ENCODE data around the gene PREX1. TPM values are rescaled to one million over a fixed set of nuclear protein-coding genes. Genes with fewer than 3 reads are reported as not detected.

Gene PREX1
- total and polyA plus RNA-seq, 4 donors, result 29.5 to 121 (median 69.3) TPM

GRCh38 chr20:48601798-48602197 lies 226.0 kb downstream of the PREX1 start:
- Histone ChIP-seq H3K27ac (ENCODE audit: low read depth in 1 of 2, low read length in 1 of 2) (no peak overlapping the region), H3K9me3 (ENCODE audit: control insufficient read depth in 4 of 4, insufficient read depth in 3 of 4, low read length in 3 of 4) (peaks cover 0 to 3% (median 0%) of the 10 kb centered on the region in 4 donors), H3K27me3 (ENCODE audit: control insufficient read depth in 3 of 3, insufficient read depth in 3 of 3, low read length in 2 of 3) (no peaks in the 10 kb centered on the region), H3K4me1 (ENCODE audit: control insufficient read depth in 5 of 5, insufficient read depth in 5 of 5, low read length in 5 of 5) (no peaks in the 10 kb centered on the region), H3K9ac (ENCODE audit: insufficient read depth in 1 of 2, low read length in 2 of 2) (no peak overlapping the region), H3K4me3 (no peak overlapping the region), H3K36me3 (ENCODE audit: control insufficient read depth in 4 of 4, insufficient read depth in 4 of 4, low read length in 4 of 4) (no peaks in the 10 kb centered on the region)
- no peak for DNase-seq
- no peak for TF ChIP-seq CTCF (IDR thresholded peaks at IDR 0.05; ENCODE audit: control extremely low read depth, extremely low read depth)
- no peak for ATAC-seq (ENCODE audit: insufficient read depth, low FRiP score)
- WGBS, 2 donors, result 77 to 91% methylated on average over 5 of the region's 5 CpGs

- H3K9me3 ChIP-seq (ENCODE audit: control insufficient read depth in 4 of 4, insufficient read depth in 3 of 4, low read length in 3 of 4), result peaks cover 0 to 3% (median under 1%) of the 10 kb centered on the region in 4 donors
- ATAC-seq (ENCODE audit: insufficient read depth, low FRiP score) (no peak), DNase-seq (no peak)
- no peak overlapping the region for H3K4me3 ChIP-seq
- no peaks in the 10 kb centered on the region for H3K36me3 ChIP-seq (ENCODE audit: control insufficient read depth in 4 of 4, insufficient read depth in 4 of 4, low read length in 4 of 4)
- 87 to 93% methylated on average over 10 of the region's 10 CpGs for WGBS, 2 donors
- TF ChIP-seq CTCF (IDR thresholded peaks at IDR 0.05; ENCODE audit: control extremely low read depth, extremely low read depth), result no peak
- H3K27ac ChIP-seq (ENCODE audit: low read depth in 1 of 2, low read length in 1 of 2), result no peak overlapping the region
- no peak overlapping the region for H3K9ac ChIP-seq (ENCODE audit: insufficient read depth in 1 of 2, low read length in 2 of 2)
- H3K4me1 ChIP-seq (ENCODE audit: control insufficient read depth in 5 of 5, insufficient read depth in 5 of 5, low read length in 5 of 5), result no peaks in the 10 kb centered on the region
- no peaks in the 10 kb centered on the region for H3K27me3 ChIP-seq (ENCODE audit: control insufficient read depth in 3 of 3, insufficient read depth in 3 of 3, low read length in 2 of 3)
Observed at GRCh38 chr20:48600470-48600945, 227.3 kb downstream of the PREX1 start.

- no peaks in the 10 kb centered on the region for H3K36me3 ChIP-seq (ENCODE audit: control insufficient read depth in 4 of 4, insufficient read depth in 4 of 4, low read length in 4 of 4)
- H3K27ac ChIP-seq (ENCODE audit: low read depth in 1 of 2, low read length in 1 of 2), result no peak overlapping the region
- ATAC-seq (ENCODE audit: insufficient read depth, low FRiP score), result no peak
- no peak for DNase-seq
- no peaks in the 10 kb centered on the region for H3K27me3 ChIP-seq (ENCODE audit: control insufficient read depth in 3 of 3, insufficient read depth in 3 of 3, low read length in 2 of 3)
- peaks cover 0 to 3% (median under 1%) of the 10 kb centered on the region in 4 donors for H3K9me3 ChIP-seq (ENCODE audit: control insufficient read depth in 4 of 4, insufficient read depth in 3 of 4, low read length in 3 of 4)
- 91 to 92% methylated on average over 11 of the region's 11 CpGs for WGBS, 2 donors
- H3K4me3 ChIP-seq, result no peak overlapping the region
- no peaks in the 10 kb centered on the region for H3K4me1 ChIP-seq (ENCODE audit: control insufficient read depth in 5 of 5, insufficient read depth in 5 of 5, low read length in 5 of 5)
- no peak overlapping the region for H3K9ac ChIP-seq (ENCODE audit: insufficient read depth in 1 of 2, low read length in 2 of 2)
- TF ChIP-seq CTCF (IDR thresholded peaks at IDR 0.05; ENCODE audit: control extremely low read depth, extremely low read depth), result no peak
Observed at GRCh38 chr20:48599748-48600469, 227.9 kb downstream of the PREX1 start.

All from lung (tissue), 12 donors.